Measurements from ENCODE around the gene SCAMP3. TPM values are rescaled to one million over a fixed set of nuclear protein-coding genes. Genes with fewer than 3 reads are reported as not detected.
A peak's percentile ranks its signal among the peaks of the same experiment; 100 is the strongest.

The SCAMP3 gene
- total and polyA plus RNA-seq, 10 of the 15 experiments (the other 5 are each of a cell fraction or from before 2014, with no cell fraction given) = 17.2 to 133 (median 87.3) TPM

GRCh38 chr1:155277070-155277901 lies 15.1 kb upstream of the SCAMP3 start, which contains the start of gene HCN3 (continued):
- TF ChIP-seq E4F1 (IDR thresholded peaks at IDR 0.05; ENCODE audit: borderline replicate concordance, partially characterized antibody) (no peak), RUNX3 (IDR thresholded peaks at IDR 0.05; ENCODE audit: low read length) (no peak), PBX3 (IDR thresholded peaks at IDR 0.05; ENCODE audit: insufficient replicate concordance, low read depth, low read length) (no peak), SMC3 (IDR thresholded peaks at IDR 0.05; ENCODE audit: borderline replicate concordance, low read length) (peak; percentile 59; the same call in 1 of the 2 replicates), ZBTB11 (CRISPR knock-in tag; IDR thresholded peaks at IDR 0.05) (no peak), POLR2A (IDR thresholded peaks at IDR 0.05; ENCODE audit: low read depth, low read length) (no peak), BHLHE40 (IDR thresholded peaks at IDR 0.05; ENCODE audit: borderline replicate concordance in 1 of 2, low read depth in 2 of 2, low read length in 1 of 2) (peak in 1 of 2 experiments; percentile 45; a peak in 2 of 4 replicates), RAD51 (IDR thresholded peaks at IDR 0.05) (no peak), NFYB (IDR thresholded peaks at IDR 0.05; ENCODE audit: insufficient read depth, low read depth, low read length) (peak; percentile 67), RB1 (IDR thresholded peaks at IDR 0.05; ENCODE audit: borderline replicate concordance) (peak; percentile 87; the same call in 1 of the 2 replicates), NFYA (IDR thresholded peaks at IDR 0.05; ENCODE audit: borderline replicate concordance, low read depth, low read length) (no peak), CREM (IDR thresholded peaks at IDR 0.05; ENCODE audit: low read depth) (no peak), PML (IDR thresholded peaks at IDR 0.05; ENCODE audit: low read length) (no peak), NR2C1 (IDR thresholded peaks at IDR 0.05) (no peak), ELK1 (IDR thresholded peaks at IDR 0.05; ENCODE audit: low read depth, low read length) (no peak), IRF3 (IDR thresholded peaks at IDR 0.05) (no peak), MTA3 (IDR thresholded peaks at IDR 0.05; ENCODE audit: borderline replicate concordance, low read length) (no peak)

Data from GM12878 (cell line).